Suprapubic skin (tissue), 4 donors: ENCODE data around the gene ANKRD24. TPM values are rescaled to one million over a fixed set of nuclear protein-coding genes. Genes with fewer than 3 reads are reported as not detected.
"Not testable (repeated sequence)": the region's sequence is repeated elsewhere in the genome, so short reads cannot be mapped to it uniquely, and the experiment has no call there.

Experiments
- DNase-seq, 2 donors: peaks; one replicate each; pipeline ENCODE4 v3.0.0-alpha.2; 2019; ENCODE audit warnings: low spot score in 2 of 2
- H3K27ac ChIP-seq: fragments of 200-600 bp; sonication (generic); one replicate; pipeline ENCODE4 v1.5.1; 2019
- H3K27me3 ChIP-seq: fragments of 200-600 bp; sonication (generic); one replicate; pipeline ENCODE4 v1.5.1; 2019
- H3K36me3 ChIP-seq: fragments of 200-600 bp; sonication (generic); one replicate; pipeline ENCODE4 v1.5.1; 2019
- H3K4me1 ChIP-seq: fragments of 200-600 bp; sonication (generic); one replicate; pipeline ENCODE4 v1.5.1; 2019
- H3K4me3 ChIP-seq: fragments of 200-600 bp; sonication (generic); one replicate; pipeline ENCODE4 v1.5.1; 2019; ENCODE audit warnings: mild to moderate bottlenecking
- H3K9me3 ChIP-seq: fragments of 200-600 bp; sonication (generic); one replicate; pipeline ENCODE4 v1.5.1; 2019
- CTCF ChIP-seq, 2 donors: fragments of 200-600 bp in 1 of 2; fragments of 450-650 bp in 1 of 2; sonication (generic) in 1 of 2; IDR thresholded peaks; one replicate each; pipeline ENCODE4 v1.5.1; 2016 to 2019; ENCODE audit warnings: antibody characterized with exemption in 2 of 2, mild to moderate bottlenecking in 1 of 2, moderate library complexity in 1 of 2
- EP300 ChIP-seq: sonication (generic); formaldehyde crosslinking; IDR thresholded peaks from one replicate; pipeline ENCODE4 v1.6.1; 2017; ENCODE audit warnings: antibody characterized with exemption
- POLR2A ChIP-seq, 2 donors: fragments of 450-650 bp; IDR thresholded peaks; one replicate each; pipeline ENCODE4 v1.6.1; 2017; ENCODE audit warnings: antibody characterized with exemption in 2 of 2, mild to moderate bottlenecking in 2 of 2, moderate library complexity in 2 of 2
- POLR2AphosphoS5 ChIP-seq, 3 donors: sonication (generic); formaldehyde crosslinking; IDR thresholded peaks; one replicate each; pipeline ENCODE4 v1.6.1; 2017; ENCODE audit warnings: antibody characterized with exemption in 3 of 3
- WGBS: methylation state at CpG from one replicate; pipeline ENCODE4 v1.1.5; 2018; 5-methylcytosine and 5-hydroxymethylcytosine counted together
- total RNA-seq, 4 donors: library from RNA; depleted of rRNA; stranded (reverse); fragments of >200 nt; gene quantifications; one replicate each; pipeline ENCODE4 v1.1.0, GENCODE V29; 2016

Gene ANKRD24
- total RNA-seq, 4 donors from 2014 or later: 0.44 to 0.87 (median 0.54) TPM

DNA sequence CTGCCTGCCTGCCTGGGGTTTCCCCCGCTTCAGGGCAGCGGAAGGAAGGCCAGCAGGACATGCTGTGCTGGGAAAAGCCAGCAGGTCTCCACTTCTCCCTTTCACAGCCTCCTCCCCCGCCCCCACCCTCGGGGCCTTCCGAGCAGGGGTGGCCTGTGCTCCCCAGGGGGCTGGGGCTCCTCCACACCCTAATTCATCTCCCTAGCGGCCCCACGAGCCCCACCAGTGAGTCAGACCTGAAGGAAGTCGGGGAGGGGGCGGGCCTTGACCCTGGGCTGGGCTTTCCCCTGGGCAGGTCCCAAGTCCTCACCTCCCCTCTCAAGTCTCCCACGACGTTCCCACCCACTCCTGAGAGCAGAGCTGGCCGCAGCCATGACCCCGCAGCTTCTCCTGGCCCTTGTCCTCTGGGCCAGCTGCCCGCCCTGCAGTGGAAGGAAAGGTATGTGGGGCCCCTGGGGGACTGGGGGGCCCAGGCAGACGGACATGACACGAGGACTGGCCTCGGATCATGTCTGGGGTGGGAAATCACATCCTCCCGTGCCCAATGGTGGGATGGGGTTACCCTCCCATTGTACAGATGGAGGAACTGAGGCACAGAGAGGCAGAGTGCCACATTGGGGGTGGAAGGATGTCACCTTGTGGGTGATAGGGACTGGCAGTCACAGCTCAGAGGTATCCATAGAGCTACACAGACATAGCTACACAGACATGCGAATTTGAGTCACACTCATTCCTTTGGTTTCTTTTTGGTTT, 46.9 kb downstream of the ANKRD24 start, which contains the start of gene EBI3:
EBI3 (plus strand) TSS at position 345 of the 753 bp plus-strand sequence; CDS start at position 373, 28 bp downstream.
- no peak for TF ChIP-seq POLR2AphosphoS5 (IDR thresholded peaks at IDR 0.05)
- TF ChIP-seq EP300: no peak
- TF ChIP-seq POLR2A (IDR thresholded peaks at IDR 0.05): no peak
- TF ChIP-seq CTCF (IDR thresholded peaks at IDR 0.05): no peak
- no peak within 1 kb of the TSS for H3K27ac ChIP-seq
- peaks cover 74% of the 10 kb centered on the region for H3K27me3 ChIP-seq
- H3K9me3 ChIP-seq: no peaks in the 10 kb centered on the region
- DNase-seq: no peak
- no peaks in the 10 kb centered on the region for H3K4me1 ChIP-seq
- WGBS: 12% methylated on average over 11 of the region's 19 CpGs
- no peak within 1 kb of the TSS for H3K4me3 ChIP-seq
- H3K36me3 ChIP-seq: no peaks in the 10 kb centered on the region

GRCh38 chr19:4230237-4230636, 47.7 kb downstream of the ANKRD24 start:
- H3K27me3 ChIP-seq: peaks cover 81% of the 10 kb centered on the region
- H3K9me3 ChIP-seq, H3K27ac ChIP-seq, H3K4me3 ChIP-seq, H3K36me3 ChIP-seq, H3K4me1 ChIP-seq, DNase-seq: not testable (repeated sequence)
- 88% methylated on average over 6 of the region's 6 CpGs for WGBS

DNA sequence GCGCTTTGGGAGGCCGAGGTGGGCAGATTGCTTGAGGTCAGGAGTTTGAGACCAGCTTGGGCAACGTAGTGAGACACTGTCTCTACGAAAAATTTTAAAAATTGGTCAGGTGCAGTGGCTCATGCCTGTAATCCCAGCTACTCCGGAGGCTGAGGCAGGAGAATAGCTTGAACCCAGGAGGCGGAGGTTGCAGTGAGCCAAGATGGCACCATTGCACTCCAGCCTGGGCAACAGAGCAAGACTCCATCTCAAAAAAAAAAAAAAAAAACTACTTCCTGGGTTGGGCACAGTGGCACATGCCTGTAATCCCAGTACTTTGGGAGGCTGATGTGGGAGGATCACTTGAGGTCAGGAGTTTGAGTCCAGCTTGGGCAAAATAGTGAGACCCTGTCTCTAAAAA, 49.0 kb downstream of the ANKRD24 start:
- H3K27ac ChIP-seq, DNase-seq, H3K36me3 ChIP-seq, H3K9me3 ChIP-seq, H3K4me1 ChIP-seq, H3K4me3 ChIP-seq: not testable (repeated sequence)
- WGBS: 80% methylated on average over 6 of the region's 6 CpGs
- H3K27me3 ChIP-seq: peaks cover 70% of the 10 kb centered on the region

DNA sequence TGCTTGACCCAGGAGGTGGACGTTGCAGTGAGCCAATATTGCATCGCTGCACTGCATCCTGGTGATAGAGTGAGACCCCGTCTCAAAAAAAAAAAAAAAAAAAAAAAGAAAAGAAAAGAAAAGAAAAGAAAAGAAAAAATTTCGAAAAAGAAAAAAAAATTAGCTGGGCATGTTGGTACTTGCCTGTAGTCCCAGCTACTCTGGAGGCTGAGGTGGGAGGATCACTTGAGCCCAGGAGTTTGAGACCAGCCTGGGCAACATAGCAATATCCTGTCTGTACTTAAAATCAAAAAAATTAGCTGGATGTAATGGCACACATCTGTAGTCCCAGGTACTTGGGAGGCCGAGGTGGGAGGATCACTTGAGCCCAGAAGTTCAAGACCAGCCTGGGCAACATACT, 49.6 kb downstream of the ANKRD24 start:
- 89% methylated on average over 4 of the region's 5 CpGs for WGBS
- H3K4me1 ChIP-seq, H3K36me3 ChIP-seq, DNase-seq, H3K4me3 ChIP-seq, H3K9me3 ChIP-seq, H3K27ac ChIP-seq: not testable (repeated sequence)
- H3K27me3 ChIP-seq: peaks cover 75% of the 10 kb centered on the region

- no peak for DNase-seq
- WGBS: 57% methylated on average over 9 of the region's 21 CpGs
- Histone ChIP-seq H3K27ac (no peak overlapping the region), H3K36me3 (no peaks in the 10 kb centered on the region), H3K27me3 (peaks cover 70% of the 10 kb centered on the region), H3K9me3 (no peaks in the 10 kb centered on the region), H3K4me1 (no peaks in the 10 kb centered on the region), H3K4me3 (no peak overlapping the region)
- TF ChIP-seq EP300 (no peak), POLR2A (IDR thresholded peaks at IDR 0.05) (no peak), POLR2AphosphoS5 (IDR thresholded peaks at IDR 0.05) (no peak), CTCF (IDR thresholded peaks at IDR 0.05) (no peak)
Measured at GRCh38 chr19:4232614-4233281, 50.3 kb downstream of the ANKRD24 start.

GRCh38 chr19:4233282-4233853, 50.9 kb downstream of the ANKRD24 start:
- WGBS: 25% methylated on average over 11 of the region's 11 CpGs
- no peaks in the 10 kb centered on the region for H3K4me1 ChIP-seq
- peaks cover 64% of the 10 kb centered on the region for H3K27me3 ChIP-seq
- H3K4me3 ChIP-seq: no peak overlapping the region
- no peak for DNase-seq
- H3K36me3 ChIP-seq: no peaks in the 10 kb centered on the region
- no peak for TF ChIP-seq POLR2A (IDR thresholded peaks at IDR 0.05)
- peak in 1 of 2 donors; percentile 64 for TF ChIP-seq CTCF (IDR thresholded peaks at IDR 0.05)
- H3K9me3 ChIP-seq: no peaks in the 10 kb centered on the region
- no peak overlapping the region for H3K27ac ChIP-seq
